GM06990 (cell line): ENCODE measurements around the gene SELENOH.
A peak's percentile ranks its signal among the peaks of the same experiment; 100 is the strongest.
"Not testable (repeated sequence)": the region's sequence is repeated elsewhere in the genome, so short reads cannot be mapped to it uniquely, and the experiment has no call there.

ENCODE experiments used
- DNase-seq: peaks from one replicate; pipeline ENCODE4 v3.0.0-alpha.2; 2011; ENCODE audit not compliant: insufficient read length; ENCODE audit errors: extremely low read depth
- H3K27me3 ChIP-seq: replicated peaks from 2 replicates; pipeline ENCODE4 v1.6.0; 2011; ENCODE audit warnings: low read length; ENCODE audit not compliant: control insufficient read depth, insufficient read depth
- H3K36me3 ChIP-seq: 2 replicates; pipeline ENCODE4 v1.5.1; 2011; ENCODE audit warnings: low read length; ENCODE audit not compliant: control insufficient read depth, insufficient read depth
- H3K4me3 ChIP-seq: replicated peaks from 2 replicates; pipeline ENCODE4 v1.5.1; 2011; ENCODE audit warnings: low read depth, mild to moderate bottlenecking, control low read depth, low read length
- TF ChIP-seq, protein P1 (sequence below): IDR thresholded peaks from 2 replicates; pipeline ENCODE4 v1.5.1; 2011; ENCODE audit warnings: low read length, control low read depth, mild to moderate bottlenecking, inconsistent platforms; ENCODE audit not compliant: insufficient read depth, poor library complexity, severe bottlenecking

SELENOH gene

DNA sequence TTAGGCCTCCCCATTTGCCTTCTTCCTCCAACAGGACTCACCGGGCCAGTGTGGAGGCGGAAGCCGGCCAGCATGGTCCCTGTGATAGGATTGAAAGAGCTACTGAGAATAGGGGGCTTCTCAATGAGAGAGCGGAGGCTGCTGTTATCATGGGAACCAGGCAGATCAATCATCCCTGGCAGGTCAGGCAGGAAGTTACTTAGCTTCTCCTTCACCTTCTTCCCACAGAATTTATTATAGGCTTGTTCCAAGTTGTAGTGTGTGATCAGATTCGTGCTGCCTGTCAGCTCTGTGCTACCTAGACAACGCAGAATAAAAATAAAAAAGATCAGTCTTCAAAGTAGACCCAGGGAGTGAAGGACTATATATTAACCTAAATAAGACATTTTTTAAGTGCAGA is 36.4 kb upstream of the SELENOH start:
- H3K27me3 ChIP-seq, result no peaks in the 10 kb centered on the region
- TF ChIP-seq, protein P1, sequence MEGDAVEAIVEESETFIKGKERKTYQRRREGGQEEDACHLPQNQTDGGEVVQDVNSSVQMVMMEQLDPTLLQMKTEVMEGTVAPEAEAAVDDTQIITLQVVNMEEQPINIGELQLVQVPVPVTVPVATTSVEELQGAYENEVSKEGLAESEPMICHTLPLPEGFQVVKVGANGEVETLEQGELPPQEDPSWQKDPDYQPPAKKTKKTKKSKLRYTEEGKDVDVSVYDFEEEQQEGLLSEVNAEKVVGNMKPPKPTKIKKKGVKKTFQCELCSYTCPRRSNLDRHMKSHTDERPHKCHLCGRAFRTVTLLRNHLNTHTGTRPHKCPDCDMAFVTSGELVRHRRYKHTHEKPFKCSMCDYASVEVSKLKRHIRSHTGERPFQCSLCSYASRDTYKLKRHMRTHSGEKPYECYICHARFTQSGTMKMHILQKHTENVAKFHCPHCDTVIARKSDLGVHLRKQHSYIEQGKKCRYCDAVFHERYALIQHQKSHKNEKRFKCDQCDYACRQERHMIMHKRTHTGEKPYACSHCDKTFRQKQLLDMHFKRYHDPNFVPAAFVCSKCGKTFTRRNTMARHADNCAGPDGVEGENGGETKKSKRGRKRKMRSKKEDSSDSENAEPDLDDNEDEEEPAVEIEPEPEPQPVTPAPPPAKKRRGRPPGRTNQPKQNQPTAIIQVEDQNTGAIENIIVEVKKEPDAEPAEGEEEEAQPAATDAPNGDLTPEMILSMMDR, result no peak
- H3K4me3 ChIP-seq, result no peak overlapping the region
- peaks cover 11% of the 10 kb centered on the region for H3K36me3 ChIP-seq
- no peak for DNase-seq

GRCh38 chr11:57705432-57705831 is 35.9 kb upstream of the SELENOH start:
- not testable (repeated sequence) for H3K36me3 ChIP-seq, DNase-seq, H3K4me3 ChIP-seq, H3K27me3 ChIP-seq

DNA sequence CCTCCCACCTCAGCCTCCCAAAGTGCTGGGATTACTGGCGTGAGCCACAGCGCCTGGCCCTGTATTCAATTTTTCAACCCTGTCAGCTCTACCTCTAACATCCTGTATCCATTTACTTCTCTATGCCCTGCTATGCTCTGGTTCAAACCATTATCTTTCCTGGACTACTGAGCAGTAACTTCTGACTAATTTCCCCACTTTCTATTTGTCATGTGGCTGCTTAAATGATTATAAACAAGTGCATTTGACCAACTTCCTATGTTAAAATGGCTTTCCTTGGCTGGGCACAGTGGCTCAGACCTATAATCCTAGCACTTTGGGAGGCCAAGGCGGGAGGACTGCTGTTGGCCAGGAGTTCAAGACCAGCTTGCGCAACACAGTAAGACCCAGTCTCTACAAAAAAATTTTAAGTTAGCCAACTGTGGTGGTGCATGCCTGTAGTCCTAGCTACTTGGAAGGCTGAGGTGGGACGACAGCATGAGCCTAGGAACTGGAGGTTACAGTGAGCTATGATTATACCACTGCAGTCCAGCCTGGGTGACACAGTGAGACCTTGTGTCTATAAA is 31.4 kb upstream of the SELENOH start:
- Histone ChIP-seq H3K36me3 (peaks cover under 1% of the 10 kb centered on the region; the same call in 1 of the 2 replicates), H3K27me3 (no peaks in the 10 kb centered on the region), H3K4me3 (no peak overlapping the region)
- no peak for DNase-seq
- TF ChIP-seq, protein P1, result no peak

DNA sequence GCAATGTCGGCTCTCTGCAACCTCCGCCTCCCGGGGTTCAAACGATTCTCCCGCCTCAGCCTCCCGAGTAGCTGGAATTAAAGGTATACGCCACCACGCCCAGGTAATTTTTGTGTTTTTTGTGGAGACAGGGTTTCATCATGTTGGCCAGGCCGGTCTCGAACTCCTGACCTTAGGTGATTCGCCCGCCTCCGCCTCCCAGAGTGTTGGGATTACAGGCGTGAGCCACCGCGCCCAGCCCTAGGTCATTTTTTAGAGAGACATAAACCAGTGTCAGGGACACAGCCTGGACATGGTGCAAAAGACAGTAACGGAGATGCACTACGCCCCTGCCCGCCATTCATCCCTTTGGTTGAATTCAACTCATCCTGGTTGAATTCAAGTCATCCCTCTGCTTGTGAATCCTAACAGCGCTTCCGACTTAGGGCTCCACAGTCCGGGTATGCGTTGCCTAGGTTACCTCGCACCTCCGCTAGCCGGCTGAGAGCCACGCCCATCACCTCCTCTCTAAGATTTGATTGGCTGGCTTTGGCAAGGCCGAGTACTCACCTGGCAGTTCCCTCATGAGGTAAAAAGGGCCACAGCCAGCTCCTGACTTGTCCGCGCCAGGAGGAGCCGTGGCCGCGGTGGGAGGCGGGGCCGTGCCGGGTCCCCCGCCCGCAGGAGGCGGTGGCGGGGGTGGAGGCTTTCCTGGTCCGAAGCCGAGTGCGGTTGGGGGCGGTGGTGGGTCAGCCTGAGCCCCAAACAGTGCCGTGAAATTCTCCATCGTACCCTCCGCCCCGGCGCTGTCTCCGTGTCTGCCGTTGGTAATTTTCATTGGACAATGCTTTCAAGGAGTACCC is 29.7 kb upstream of the SELENOH start, which contains the start of gene MED19:
Gene MED19 (minus strand): TSS at position 802 of the 842 bp plus-strand sequence. CDS start 36 bp downstream, at position 766.
- Histone ChIP-seq H3K27me3 (no peaks in the 10 kb centered on the region), H3K36me3 (no peaks in the 10 kb centered on the region), H3K4me3 (peak within 1 kb of the TSS; percentile 99)
- TF ChIP-seq, protein P1, result no peak
- peak; percentile 87 for DNase-seq

- H3K4me3 ChIP-seq, result peak within 1 kb of the TSS; percentile 99
- TF ChIP-seq, protein P1, result no peak
- H3K27me3 ChIP-seq, result no peaks in the 10 kb centered on the region
- DNase-seq, result peak; percentile 92
- no peaks in the 10 kb centered on the region for H3K36me3 ChIP-seq
Observed at GRCh38 chr11:57712256-57713150, 28.8 kb upstream of the SELENOH start, which contains the start of gene TMX2. TSS of gene TMX2 (plus strand) at chr11:57712593. CDS start at chr11:57712619, 26 bp downstream.
